GM13977 (cell line): ENCODE measurements around the gene SH3D21.

Source experiments
- DNase-seq: peaks from one replicate; pipeline ENCODE4 v3.0.0; 2012; ENCODE audit warnings: low spot score
- CTCF ChIP-seq: IDR thresholded peaks from 2 replicates; pipeline ENCODE4 v1.5.1; 2012; ENCODE audit warnings: mild to moderate bottlenecking, control low read depth; ENCODE audit not compliant: insufficient read depth; ENCODE audit errors: extremely low read depth, missing control alignments
- in situ Hi-C: fragments of 300-500 bp; cut with MboI; formaldehyde crosslinking; loops from one replicate; pipeline ENCODE4 v1.12.0; 2022; ENCODE audit warnings: low sequenced_read_pairs, low pct_unique_long_range_greater_than_20kb, mixed read lengths, inconsistent platforms; ENCODE audit not compliant: unreplicated experiment

Gene SH3D21

GRCh38 chr1:36326499-36326898 is 20.3 kb downstream of the SH3D21 start:
- no peak for DNase-seq
- no peak for TF ChIP-seq CTCF
- in situ Hi-C loops: no loop called here

GRCh38 chr1:36327421-36328087 is 21.4 kb downstream of the SH3D21 start:
- no peak for DNase-seq
- in situ Hi-C loops: no loop called here
- TF ChIP-seq CTCF: no peak

- no peak for TF ChIP-seq CTCF
- in situ Hi-C loops: no loop called here
- DNase-seq: no peak
Observed at GRCh38 chr1:36328088-36328480, 21.9 kb downstream of the SH3D21 start.

GRCh38 chr1:36328713-36329112 is 22.5 kb downstream of the SH3D21 start:
- no peak for TF ChIP-seq CTCF
- DNase-seq: no peak
- in situ Hi-C loops: no loop called here

GRCh38 chr1:36329817-36330216 is 23.6 kb downstream of the SH3D21 start:
- in situ Hi-C loops: no loop called here
- DNase-seq: no peak
- no peak for TF ChIP-seq CTCF

- DNase-seq: no peak
- in situ Hi-C loops: no loop called here
- TF ChIP-seq CTCF: no peak
Observed at GRCh38 chr1:36330940-36331339, 24.8 kb downstream of the SH3D21 start.
